Measurements from ENCODE around the gene TPM3. TPM values are rescaled to one million over a fixed set of nuclear protein-coding genes. Genes with fewer than 3 reads are reported as not detected.

TPM3 gene
- total and polyA plus RNA-seq, 8 donors = 47.7 to 158 (median 90.2) TPM

DNA sequence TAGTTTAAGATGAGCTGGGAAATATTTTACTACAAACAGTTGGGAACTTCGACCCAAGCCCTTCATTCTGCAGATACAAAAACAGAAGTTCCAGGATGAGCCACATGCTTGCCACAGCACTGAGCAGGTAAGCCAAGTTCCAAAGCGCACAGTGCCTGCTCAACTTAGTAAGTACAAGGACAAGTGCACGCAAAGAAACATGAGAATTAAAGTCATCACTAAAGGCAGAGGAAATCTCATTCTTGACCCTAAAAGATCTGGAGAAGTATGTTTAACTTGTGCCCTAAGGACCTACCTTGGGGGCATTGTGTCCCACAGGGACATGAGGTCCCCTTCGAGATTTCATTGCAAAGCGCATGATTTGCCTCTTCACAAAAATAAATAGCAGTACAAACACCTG is 27.6 kb upstream of the TPM3 start:
- TF ChIP-seq, protein P1, sequence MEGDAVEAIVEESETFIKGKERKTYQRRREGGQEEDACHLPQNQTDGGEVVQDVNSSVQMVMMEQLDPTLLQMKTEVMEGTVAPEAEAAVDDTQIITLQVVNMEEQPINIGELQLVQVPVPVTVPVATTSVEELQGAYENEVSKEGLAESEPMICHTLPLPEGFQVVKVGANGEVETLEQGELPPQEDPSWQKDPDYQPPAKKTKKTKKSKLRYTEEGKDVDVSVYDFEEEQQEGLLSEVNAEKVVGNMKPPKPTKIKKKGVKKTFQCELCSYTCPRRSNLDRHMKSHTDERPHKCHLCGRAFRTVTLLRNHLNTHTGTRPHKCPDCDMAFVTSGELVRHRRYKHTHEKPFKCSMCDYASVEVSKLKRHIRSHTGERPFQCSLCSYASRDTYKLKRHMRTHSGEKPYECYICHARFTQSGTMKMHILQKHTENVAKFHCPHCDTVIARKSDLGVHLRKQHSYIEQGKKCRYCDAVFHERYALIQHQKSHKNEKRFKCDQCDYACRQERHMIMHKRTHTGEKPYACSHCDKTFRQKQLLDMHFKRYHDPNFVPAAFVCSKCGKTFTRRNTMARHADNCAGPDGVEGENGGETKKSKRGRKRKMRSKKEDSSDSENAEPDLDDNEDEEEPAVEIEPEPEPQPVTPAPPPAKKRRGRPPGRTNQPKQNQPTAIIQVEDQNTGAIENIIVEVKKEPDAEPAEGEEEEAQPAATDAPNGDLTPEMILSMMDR (IDR thresholded peaks at IDR 0.05) = no peak
- no peaks in the 10 kb centered on the region for H3K9me3 ChIP-seq
- peak overlapping the region; percentile 63 to 90 (median 72) for H3K4me3 ChIP-seq
- H3K27ac ChIP-seq = peak overlapping the region; percentile 89 to 99 (median 94)
- DNase-seq = no peak
- peak in 1 of 4 donors; percentile 11 for ATAC-seq
- peaks cover 0 to 11% (median 7%) of the 10 kb centered on the region in 3 donors for H3K36me3 ChIP-seq
- H3K27me3 ChIP-seq = no peaks in the 10 kb centered on the region
- peaks cover 11 to 37% (median 33%) of the 10 kb centered on the region in 3 donors for H3K4me1 ChIP-seq
- intact Hi-C loops (cut with DNase I) = no loop called here
- no peak for FAIRE-seq
- WGBS, 2 donors = 3 to 4% methylated on average over 5 of the region's 5 CpGs

DNA sequence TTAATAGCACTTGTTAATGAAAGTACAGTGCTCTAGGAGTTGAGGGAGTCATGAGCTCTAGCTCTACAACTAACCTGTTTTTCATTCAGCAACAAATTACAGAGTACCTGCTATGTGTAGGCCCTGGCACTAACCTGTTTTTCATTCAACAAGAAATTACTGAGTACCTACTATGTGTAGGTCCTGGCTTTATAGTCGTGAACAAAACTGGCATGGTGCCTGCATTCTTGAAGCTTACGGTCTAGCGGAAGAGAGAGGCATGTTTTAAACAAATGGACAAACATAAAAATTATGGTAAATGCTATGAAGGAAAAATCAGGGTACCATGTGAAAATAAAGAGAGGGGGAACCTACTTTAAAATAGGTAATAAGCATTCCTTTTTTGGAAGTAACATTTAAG is 26.6 kb upstream of the TPM3 start:
- H3K4me3 ChIP-seq = peak overlapping the region in 2 of 4 donors; percentile 63 to 68
- DNase-seq (no peak), FAIRE-seq (no peak), ATAC-seq (no peak)
- intact Hi-C loops (cut with DNase I) = no loop called here
- peaks cover 0 to 21% (median 14%) of the 10 kb centered on the region in 3 donors for H3K36me3 ChIP-seq
- TF ChIP-seq, protein P1 (IDR thresholded peaks at IDR 0.05) = no peak
- peak overlapping the region in 1 of 4 donors; percentile 94 for H3K27ac ChIP-seq
- 17 to 25% methylated on average over 3 of the region's 3 CpGs for WGBS, 2 donors
- H3K27me3 ChIP-seq = no peaks in the 10 kb centered on the region
- peaks cover 11 to 37% (median 33%) of the 10 kb centered on the region in 3 donors for H3K4me1 ChIP-seq
- H3K9me3 ChIP-seq = no peaks in the 10 kb centered on the region

DNA sequence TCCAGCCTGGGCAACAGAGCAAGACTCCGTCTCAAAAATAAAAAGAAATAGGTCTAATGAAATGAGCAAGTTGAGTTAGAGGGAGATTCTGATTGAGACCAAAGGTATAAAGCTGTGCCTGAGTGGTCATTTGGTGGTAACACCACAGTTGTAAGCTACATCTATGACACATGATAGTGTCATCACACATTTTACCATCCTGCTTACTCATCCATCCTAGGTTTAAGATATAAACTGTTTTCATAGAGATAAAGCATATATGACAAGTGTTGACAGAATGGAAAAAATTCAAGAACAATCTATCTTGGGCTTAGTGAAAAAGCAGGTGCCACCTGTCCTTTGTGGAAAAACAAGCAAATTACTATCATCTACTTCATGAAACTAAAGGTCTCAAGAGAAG is 21.4 kb upstream of the TPM3 start:
- Histone ChIP-seq H3K27me3 (no peaks in the 10 kb centered on the region), H3K36me3 (peaks cover 0 to 62% (median 44%) of the 10 kb centered on the region in 3 donors), H3K4me1 (peaks cover 1 to 11% (median 9%) of the 10 kb centered on the region in 3 donors), H3K4me3 (no peak overlapping the region), H3K9me3 (no peaks in the 10 kb centered on the region), H3K27ac (no peak overlapping the region)
- ATAC-seq (no peak), FAIRE-seq (no peak), DNase-seq (no peak)
- TF ChIP-seq, protein P1 (IDR thresholded peaks at IDR 0.05) = no peak
- intact Hi-C loops (cut with DNase I) = no loop called here
- 86 to 89% methylated on average over 1 of the region's 1 CpG for WGBS, 2 donors

DNA sequence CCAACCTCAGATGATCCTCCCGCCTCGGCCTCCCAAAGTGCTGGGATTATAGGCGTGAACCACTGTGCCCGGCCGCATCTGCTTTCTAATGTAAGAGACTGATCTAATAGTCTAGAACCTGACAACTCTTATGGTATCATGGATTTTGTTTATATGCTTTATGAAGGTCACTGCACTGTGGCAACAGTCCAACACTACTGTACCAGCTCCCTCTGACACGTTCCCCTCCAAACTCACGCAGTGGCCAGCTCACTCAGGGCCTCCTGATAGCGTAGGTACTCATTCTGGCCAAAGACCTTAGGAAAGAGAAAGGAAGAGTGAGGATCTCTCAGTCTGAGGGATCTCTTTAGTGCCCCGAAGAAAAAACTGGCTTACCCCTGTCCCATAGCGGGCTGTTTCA is 20.2 kb upstream of the TPM3 start:
- WGBS, 2 donors = 70 to 77% methylated on average over 10 of the region's 10 CpGs

More for the DNA sequence above, 20.2 kb upstream of the TPM3 start:
- peaks cover 0 to 7% (median 6%) of the 10 kb centered on the region in 3 donors for H3K4me1 ChIP-seq
- no peak overlapping the region for H3K27ac ChIP-seq
- no peaks in the 10 kb centered on the region for H3K27me3 ChIP-seq
- FAIRE-seq = no peak
- no peak for DNase-seq
- TF ChIP-seq, protein P1 (IDR thresholded peaks at IDR 0.05) = no peak
- H3K36me3 ChIP-seq = peaks cover 3 to 62% (median 45%) of the 10 kb centered on the region in 3 donors
- H3K4me3 ChIP-seq = no peak overlapping the region
- no peaks in the 10 kb centered on the region for H3K9me3 ChIP-seq
- ATAC-seq = peak in 1 of 4 donors; percentile 22
- intact Hi-C loops (cut with DNase I) = no loop called here
